Measurements from ENCODE around the gene SLC2A13. TPM values are rescaled to one million over a fixed set of nuclear protein-coding genes. Genes with fewer than 3 reads are reported as not detected.

SLC2A13 gene
- total and polyA plus RNA-seq, 10 of the 15 experiments (the other 5 are each of a cell fraction or from before 2014, with no cell fraction given): 0.05 to 3.7 (median 0.25) TPM

DNA sequence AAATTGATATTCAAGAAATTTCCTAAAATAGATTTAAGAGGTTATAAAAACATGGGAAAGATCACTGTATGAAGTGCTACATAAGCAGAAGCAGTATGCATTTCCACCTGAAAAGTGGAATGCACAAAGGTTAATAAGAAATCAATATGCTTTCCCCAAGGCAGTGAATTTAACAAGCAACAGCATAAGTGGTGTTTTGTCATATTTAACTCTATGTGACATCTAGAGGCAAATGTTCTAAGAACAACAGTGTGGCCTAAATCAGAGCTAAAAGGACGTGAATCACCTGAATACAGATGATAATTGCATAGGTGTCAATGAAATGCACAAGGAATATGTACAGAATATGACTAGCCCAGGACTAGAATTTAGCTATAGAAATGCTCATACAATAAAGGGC, 49.5 kb downstream of the SLC2A13 start:
- H3K4me2 ChIP-seq (ENCODE audit: control insufficient read depth, insufficient read depth): no peak overlapping the region
- no peaks in the 10 kb centered on the region for H3K79me2 ChIP-seq (ENCODE audit: control insufficient read depth, insufficient read depth, low read length)
- 0% methylated on average over 1 of the region's 1 CpG for WGBS (ENCODE audit: insufficient coverage, insufficient replicate concordance, low lambda C conversion rate, missing lambda C conversion rate)
- H3K36me3 ChIP-seq (ENCODE audit: control insufficient read depth in 2 of 2, insufficient read depth in 2 of 2, low read length in 1 of 2): no peaks in the 10 kb centered on the region
- BruUV-seq (replicated peaks): no TSS peak
- no peak overlapping the region for H3K9ac ChIP-seq (ENCODE audit: control insufficient read depth, insufficient read depth, low read length)
- no peak overlapping the region for H3K27ac ChIP-seq (ENCODE audit: control insufficient read depth, insufficient read depth)
- TF ChIP-seq MLLT1 (IDR thresholded peaks at IDR 0.05) (no peak), RUNX3 (IDR thresholded peaks at IDR 0.05; ENCODE audit: low read length) (no peak), ATF3 (IDR thresholded peaks at IDR 0.05; ENCODE audit: borderline replicate concordance, extremely low read depth, low read depth, low read length) (no peak), RCOR1 (conservative IDR thresholded peaks at IDR 0.05; ENCODE audit: low read depth, low read length) (no peak), TCF7 (IDR thresholded peaks at IDR 0.05; ENCODE audit: borderline replicate concordance) (no peak), ZNF622 (IDR thresholded peaks at IDR 0.05) (no peak), SRF (IDR thresholded peaks at IDR 0.05; ENCODE audit: low read depth in 2 of 2, low read length in 2 of 2) (no peak), SMC3 (IDR thresholded peaks at IDR 0.05; ENCODE audit: borderline replicate concordance, low read length) (no peak), USF1 (IDR thresholded peaks at IDR 0.05; ENCODE audit: borderline replicate concordance, extremely low read length, insufficient read depth, low read depth, low read length) (no peak)
- in situ Hi-C loops (cut with MboI): no loop called here
- no peaks in the 10 kb centered on the region for H4K20me1 ChIP-seq (ENCODE audit: control insufficient read depth, insufficient read depth)
- no peaks in the 10 kb centered on the region; a peak in 1 of 4 replicates for H3K27me3 ChIP-seq (replicated peaks in 1 of 2; ENCODE audit: control insufficient read depth in 2 of 2, insufficient read depth in 2 of 2, low read length in 1 of 2)
- CTCF ChIA-PET: interaction anchor here (0.7 to 1.4 kb wide), 3 partner anchors 9 to 45 kb away, joined by 3 to 7 read pairs (median 4); no protein-coding TSS in a partner anchor
- RAD21 ChIA-PET (ENCODE audit: unreplicated experiment): interaction anchor here (0.7 kb wide), 1 partner anchor 268 kb away, joined by 3 read pairs; no protein-coding TSS in a partner anchor
- SMC1A ChIA-PET (ENCODE audit: uncharacterized antibody, unreplicated experiment): interaction anchor here (1.2 to 2.2 kb wide), 4 partner anchors 9 to 22 kb away, joined by 3 to 6 read pairs (median 5); no protein-coding TSS in a partner anchor
- POLR2A ChIA-PET: interaction anchor here (0.6 kb wide), 1 partner anchor 41 kb away, joined by 3 read pairs; no protein-coding TSS in a partner anchor
- DNase-seq (ENCODE audit: low read depth, low spot score) (no peak), ATAC-seq (no peak), FAIRE-seq (no peak)
- intact Hi-C loops (cut with micrococcal nuclease; ENCODE audit: unreplicated experiment): no loop called here
- no peak overlapping the region for H2AFZ ChIP-seq (ENCODE audit: control insufficient read depth, low read depth, low read length)
- no peaks in the 10 kb centered on the region for H3K4me1 ChIP-seq (ENCODE audit: control insufficient read depth, insufficient read depth, low read length)
- H3K9me3 ChIP-seq (replicated peaks; ENCODE audit: control insufficient read depth, insufficient read depth, low read length): no peaks in the 10 kb centered on the region
- no peak overlapping the region for H3K4me3 ChIP-seq

Data from GM12878 (cell line).